ENCODE data around the gene GPT2.

DNA sequence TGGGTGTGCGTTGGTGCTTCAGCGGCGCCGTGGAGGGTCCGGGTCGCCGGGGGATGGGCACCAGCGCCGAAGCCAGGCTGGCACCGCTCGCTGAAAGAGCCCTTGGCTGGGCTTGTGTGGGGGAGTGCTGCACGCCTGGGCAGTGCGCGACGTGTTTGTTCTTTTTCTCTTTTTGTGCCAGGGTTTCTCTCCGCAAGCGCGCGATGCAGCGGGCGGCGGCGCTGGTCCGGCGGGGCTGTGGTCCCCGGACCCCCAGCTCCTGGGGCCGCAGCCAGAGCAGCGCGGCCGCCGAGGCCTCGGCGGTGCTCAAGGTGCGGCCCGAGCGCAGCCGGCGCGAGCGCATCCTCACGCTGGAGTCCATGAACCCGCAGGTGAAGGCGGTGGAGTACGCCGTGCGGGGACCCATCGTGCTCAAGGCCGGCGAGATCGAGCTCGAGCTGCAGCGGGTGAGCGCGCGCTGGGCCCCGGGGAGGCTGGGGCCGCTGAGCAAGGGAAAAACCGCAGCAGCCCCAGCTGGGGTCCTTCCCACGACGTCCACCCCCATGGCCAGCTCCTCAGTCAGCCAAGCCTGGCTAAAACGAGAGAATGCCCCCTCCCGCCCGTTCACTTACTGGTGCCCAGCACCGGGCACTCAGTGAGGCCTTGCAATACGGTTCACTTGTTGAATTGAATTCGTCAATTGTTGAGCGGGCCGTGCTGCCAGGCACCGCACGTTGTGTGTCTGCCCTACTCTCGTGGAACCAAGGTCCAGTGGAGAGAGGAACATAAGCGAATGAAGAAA is 541 bp downstream of the GPT2 start:
- TF ChIP-seq, protein P1, sequence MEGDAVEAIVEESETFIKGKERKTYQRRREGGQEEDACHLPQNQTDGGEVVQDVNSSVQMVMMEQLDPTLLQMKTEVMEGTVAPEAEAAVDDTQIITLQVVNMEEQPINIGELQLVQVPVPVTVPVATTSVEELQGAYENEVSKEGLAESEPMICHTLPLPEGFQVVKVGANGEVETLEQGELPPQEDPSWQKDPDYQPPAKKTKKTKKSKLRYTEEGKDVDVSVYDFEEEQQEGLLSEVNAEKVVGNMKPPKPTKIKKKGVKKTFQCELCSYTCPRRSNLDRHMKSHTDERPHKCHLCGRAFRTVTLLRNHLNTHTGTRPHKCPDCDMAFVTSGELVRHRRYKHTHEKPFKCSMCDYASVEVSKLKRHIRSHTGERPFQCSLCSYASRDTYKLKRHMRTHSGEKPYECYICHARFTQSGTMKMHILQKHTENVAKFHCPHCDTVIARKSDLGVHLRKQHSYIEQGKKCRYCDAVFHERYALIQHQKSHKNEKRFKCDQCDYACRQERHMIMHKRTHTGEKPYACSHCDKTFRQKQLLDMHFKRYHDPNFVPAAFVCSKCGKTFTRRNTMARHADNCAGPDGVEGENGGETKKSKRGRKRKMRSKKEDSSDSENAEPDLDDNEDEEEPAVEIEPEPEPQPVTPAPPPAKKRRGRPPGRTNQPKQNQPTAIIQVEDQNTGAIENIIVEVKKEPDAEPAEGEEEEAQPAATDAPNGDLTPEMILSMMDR (IDR thresholded peaks at IDR 0.05) = no peak
- TF ChIP-seq POLR2A (IDR thresholded peaks at IDR 0.05) = no peak
